Activated CD8-positive, alpha-beta memory T cell treated with anti-CD3 and anti-CD28 coated beads, Interleukin-2, amount 10 ng/mL, durations not matched to agents 7 days and 5 days (primary cell): ENCODE data around the gene B4GALT7. TPM values are rescaled to one million over a fixed set of nuclear protein-coding genes. Genes with fewer than 3 reads are reported as not detected.
"Not testable (repeated sequence)": the region's sequence is repeated elsewhere in the genome, so short reads cannot be mapped to it uniquely, and the experiment has no call there.

Experiments
- ATAC-seq: fragments of 150-1000 bp; cut with Tn5 transposase; one replicate; pipeline ENCODE4 v1.10.0; 2021; ENCODE audit warnings: moderate library complexity
- CTCF ChIA-PET: fragments of 350-600 bp; sonication (Branson Sonifier 250); formaldehyde crosslinking; loops from one replicate; lab custom pipeline; 2021; ENCODE audit warnings: antibody characterized with exemption; lab: Charles Lee
- DNase-seq: peaks from one replicate; pipeline ENCODE4 v3.0.0-alpha.2; 2020
- H3K27ac Mint-ChIP-seq: one replicate; pipeline ENCODE4 v1.8.0; 2021; ENCODE audit warnings: mild to moderate bottlenecking, mixed read lengths
- H3K27me3 Mint-ChIP-seq: one replicate; pipeline ENCODE4 v1.8.0; 2021; ENCODE audit warnings: mixed read lengths
- H3K36me3 Mint-ChIP-seq: one replicate; pipeline ENCODE4 v1.8.0; 2021; ENCODE audit warnings: mild to moderate bottlenecking, mixed read lengths
- H3K4me1 Mint-ChIP-seq: one replicate; pipeline ENCODE4 v1.8.0; 2021; ENCODE audit warnings: mixed read lengths
- H3K4me3 Mint-ChIP-seq: one replicate; pipeline ENCODE4 v1.8.0; 2021; ENCODE audit warnings: mild to moderate bottlenecking, moderate library complexity, mixed read lengths
- H3K9me3 Mint-ChIP-seq: one replicate; pipeline ENCODE4 v1.8.0; 2022; ENCODE audit warnings: low read depth, mixed read lengths
- total RNA-seq, 2 experiments: library from RNA; stranded (reverse); gene quantifications; one replicate each; pipeline ENCODE4 v1.2.3, GENCODE V29; 2021

B4GALT7 gene
- total RNA-seq, 2 experiments from 2014 or later, result 16.8 to 17.2 TPM

DNA sequence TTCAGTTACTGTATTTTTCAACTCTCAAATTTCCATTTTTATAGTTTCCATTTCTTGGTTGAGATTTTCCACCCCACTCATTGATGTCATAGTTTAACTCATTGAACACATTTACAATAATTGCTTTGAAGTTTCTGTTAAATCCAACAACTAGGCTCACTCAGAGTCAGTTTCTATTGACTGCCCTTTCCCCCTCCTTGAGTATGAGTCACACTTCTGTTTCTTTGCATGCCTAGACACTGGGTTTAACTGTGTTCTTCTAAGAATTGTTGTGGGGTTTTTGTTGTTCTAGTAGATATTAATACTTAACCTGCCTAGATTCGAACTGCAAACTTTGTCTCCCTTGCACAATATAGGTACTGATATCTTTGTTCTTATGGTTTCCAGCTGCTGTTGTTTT, 45.5 kb downstream of the B4GALT7 start:
- H3K9me3 Mint-ChIP-seq, H3K27ac Mint-ChIP-seq, H3K4me3 Mint-ChIP-seq, H3K27me3 Mint-ChIP-seq, ATAC-seq, CTCF ChIA-PET, H3K4me1 Mint-ChIP-seq, DNase-seq: not testable (repeated sequence)
- peaks cover 26% of the 10 kb centered on the region for H3K36me3 Mint-ChIP-seq

DNA sequence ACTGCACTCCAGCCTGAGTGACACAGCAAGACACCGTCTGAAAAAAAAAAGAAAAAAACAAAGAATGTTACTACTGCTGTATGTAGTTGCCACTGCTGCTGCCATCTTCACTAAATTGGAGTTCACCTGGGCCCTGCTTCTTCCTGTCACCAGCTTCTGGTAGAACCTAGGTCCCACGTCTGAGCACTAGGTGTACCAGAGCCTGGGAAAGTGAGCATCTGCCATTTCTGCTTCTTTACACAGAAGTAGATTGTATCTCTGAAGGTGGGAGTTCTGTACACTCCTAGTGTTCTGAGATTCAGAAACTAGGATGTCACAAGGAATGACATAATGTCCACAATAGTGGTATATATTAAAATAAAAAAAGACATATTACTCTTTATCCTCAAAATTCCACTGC, 51.3 kb downstream of the B4GALT7 start:
- H3K9me3 Mint-ChIP-seq, DNase-seq, H3K4me3 Mint-ChIP-seq, CTCF ChIA-PET, H3K27me3 Mint-ChIP-seq, H3K27ac Mint-ChIP-seq, ATAC-seq, H3K4me1 Mint-ChIP-seq: not testable (repeated sequence)
- H3K36me3 Mint-ChIP-seq, result peaks cover 28% of the 10 kb centered on the region

DNA sequence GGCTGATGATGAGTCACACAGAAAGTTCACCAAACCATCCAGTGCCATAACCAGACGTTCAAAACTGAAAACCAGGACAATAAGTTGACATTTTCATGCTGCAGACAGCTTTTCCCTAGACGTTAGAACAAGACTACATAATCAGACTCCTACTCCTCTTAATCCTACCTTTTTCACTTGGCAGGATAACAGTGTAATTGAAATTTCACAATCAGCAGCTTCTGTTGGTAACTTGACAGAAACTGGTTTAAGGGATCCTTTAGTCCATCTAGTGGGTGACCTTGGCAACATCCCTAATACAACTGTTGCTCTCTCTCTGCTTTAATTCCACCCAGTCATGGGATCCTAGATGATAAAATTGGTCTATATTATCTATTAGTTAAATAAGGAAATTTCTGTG, 57.9 kb downstream of the B4GALT7 start:
- H3K27ac Mint-ChIP-seq, CTCF ChIA-PET, ATAC-seq, H3K4me1 Mint-ChIP-seq, H3K27me3 Mint-ChIP-seq, H3K4me3 Mint-ChIP-seq, DNase-seq, H3K9me3 Mint-ChIP-seq: not testable (repeated sequence)
- peaks cover 12% of the 10 kb centered on the region for H3K36me3 Mint-ChIP-seq

DNA sequence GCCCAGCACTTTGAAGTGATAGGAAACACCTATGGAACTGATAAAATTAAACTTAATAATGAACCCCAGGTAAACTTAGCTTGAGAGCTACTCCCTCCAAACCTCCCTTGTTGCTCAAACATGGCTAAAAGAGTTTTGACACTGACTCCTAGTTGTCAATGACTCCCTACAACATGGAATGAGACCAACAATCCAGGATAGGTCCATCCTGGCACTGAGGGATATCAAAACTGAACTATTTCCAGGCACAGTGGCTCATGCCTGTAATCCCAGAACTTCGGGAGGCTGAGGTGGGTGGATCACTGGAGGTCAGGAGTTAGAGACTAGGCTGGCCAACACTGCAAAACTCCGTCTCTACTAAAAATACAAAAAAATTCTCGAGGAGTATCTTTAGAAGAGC, 58.6 kb downstream of the B4GALT7 start:
- H3K4me1 Mint-ChIP-seq, H3K27me3 Mint-ChIP-seq, H3K27ac Mint-ChIP-seq, H3K4me3 Mint-ChIP-seq, CTCF ChIA-PET, DNase-seq, H3K9me3 Mint-ChIP-seq, ATAC-seq: not testable (repeated sequence)
- peaks cover 14% of the 10 kb centered on the region for H3K36me3 Mint-ChIP-seq

Other genes starting within 250 kb of the B4GALT7 start
- 100 to 1,000 TPM; 133 to 140 TPM for gene LMAN2, start 248.5 kb upstream of the B4GALT7 start, total RNA-seq
- gene RGS14, start 242.2 kb upstream of the B4GALT7 start, total RNA-seq, result 10 to 100 TPM; 52.3 to 93.0 TPM
- under 1 TPM; 0.19 to 0.85 TPM for gene SLC34A1, start 215.7 kb upstream of the B4GALT7 start, total RNA-seq
- gene PFN3, start 199.5 kb upstream of the B4GALT7 start, total RNA-seq, result not detected
- gene F12, start 190.6 kb upstream of the B4GALT7 start, total RNA-seq, result 1 to 10 TPM; 1.3 to 2.2 TPM
- gene GRK6, start 173.5 kb upstream of the B4GALT7 start, total RNA-seq, result 100 to 1,000 TPM; 112 to 159 TPM
- 1 to 10 TPM; 3.1 to 5.3 TPM for gene PRR7, start 153.3 kb upstream of the B4GALT7 start, total RNA-seq
- gene DBN1, start 126.5 kb upstream of the B4GALT7 start, total RNA-seq, result 100 to 1,000 TPM in 1 of 2 experiments, 10 to 100 TPM in 1; 81.5 to 128 TPM
- 10 to 100 TPM; 72.9 to 81.2 TPM for gene PDLIM7, start 102.5 kb upstream of the B4GALT7 start, total RNA-seq
- 1 to 10 TPM; 3.3 to 5.7 TPM for gene DOK3, start 90.3 kb upstream of the B4GALT7 start, total RNA-seq
- 100 to 1,000 TPM; 126 to 130 TPM for gene DDX41, start 83.2 kb upstream of the B4GALT7 start, total RNA-seq
- 100 to 1,000 TPM in 1 of 2 experiments, 10 to 100 TPM in 1; 77.5 to 116 TPM for gene FAM193B, start 45.6 kb upstream of the B4GALT7 start, total RNA-seq
- gene TMED9, start 7.9 kb upstream of the B4GALT7 start, total RNA-seq, result 100 to 1,000 TPM in 1 of 2 experiments, 10 to 100 TPM in 1; 99.9 to 111 TPM
- 1 to 10 TPM in 1 of 2 experiments, under 1 TPM in 1; 0.54 to 6.9 TPM for gene FAM153A, start 182.8 kb downstream of the B4GALT7 start, total RNA-seq